Stimulated activated CD8-positive, alpha-beta memory T cell treated with anti-CD3 and anti-CD28 coated beads, Interleukin-4, amount 100 ng/mL, for 24 hours (primary cell): ENCODE data around the gene G6PC2.
A peak's percentile ranks its signal among the peaks of the same experiment; 100 is the strongest.
"Not testable (repeated sequence)": the region's sequence is repeated elsewhere in the genome, so short reads cannot be mapped to it uniquely, and the experiment has no call there.

Source experiments
- DNase-seq: peaks from one replicate; pipeline ENCODE4 v3.0.0-alpha.2; 2020; ENCODE audit warnings: low read depth

The G6PC2 gene, protein sequence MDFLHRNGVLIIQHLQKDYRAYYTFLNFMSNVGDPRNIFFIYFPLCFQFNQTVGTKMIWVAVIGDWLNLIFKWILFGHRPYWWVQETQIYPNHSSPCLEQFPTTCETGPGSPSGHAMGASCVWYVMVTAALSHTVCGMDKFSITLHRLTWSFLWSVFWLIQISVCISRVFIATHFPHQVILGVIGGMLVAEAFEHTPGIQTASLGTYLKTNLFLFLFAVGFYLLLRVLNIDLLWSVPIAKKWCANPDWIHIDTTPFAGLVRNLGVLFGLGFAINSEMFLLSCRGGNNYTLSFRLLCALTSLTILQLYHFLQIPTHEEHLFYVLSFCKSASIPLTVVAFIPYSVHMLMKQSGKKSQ

DNA sequence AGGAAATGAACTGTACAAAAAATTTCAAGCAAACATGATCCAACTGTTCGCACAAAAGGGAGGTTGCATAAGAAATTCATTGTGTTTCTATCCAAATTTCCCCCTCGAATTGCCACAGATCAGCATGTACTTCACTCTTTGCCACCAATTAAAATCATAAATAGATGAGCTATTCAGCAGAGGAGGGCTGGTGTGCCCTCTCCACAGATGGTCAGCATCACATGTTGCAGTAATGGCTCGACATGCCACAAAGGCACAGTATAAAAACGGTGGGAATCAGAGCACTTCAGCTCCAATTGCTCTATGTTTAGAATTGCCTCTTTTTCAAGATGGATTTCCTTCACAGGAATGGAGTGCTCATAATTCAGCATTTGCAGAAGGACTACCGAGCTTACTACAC, at the start of gene G6PC2:
Gene G6PC2 (plus strand): TSS at position 289 of the 400 bp plus-strand sequence. CDS start 41 bp downstream, at position 330.
- no peak for DNase-seq

DNA sequence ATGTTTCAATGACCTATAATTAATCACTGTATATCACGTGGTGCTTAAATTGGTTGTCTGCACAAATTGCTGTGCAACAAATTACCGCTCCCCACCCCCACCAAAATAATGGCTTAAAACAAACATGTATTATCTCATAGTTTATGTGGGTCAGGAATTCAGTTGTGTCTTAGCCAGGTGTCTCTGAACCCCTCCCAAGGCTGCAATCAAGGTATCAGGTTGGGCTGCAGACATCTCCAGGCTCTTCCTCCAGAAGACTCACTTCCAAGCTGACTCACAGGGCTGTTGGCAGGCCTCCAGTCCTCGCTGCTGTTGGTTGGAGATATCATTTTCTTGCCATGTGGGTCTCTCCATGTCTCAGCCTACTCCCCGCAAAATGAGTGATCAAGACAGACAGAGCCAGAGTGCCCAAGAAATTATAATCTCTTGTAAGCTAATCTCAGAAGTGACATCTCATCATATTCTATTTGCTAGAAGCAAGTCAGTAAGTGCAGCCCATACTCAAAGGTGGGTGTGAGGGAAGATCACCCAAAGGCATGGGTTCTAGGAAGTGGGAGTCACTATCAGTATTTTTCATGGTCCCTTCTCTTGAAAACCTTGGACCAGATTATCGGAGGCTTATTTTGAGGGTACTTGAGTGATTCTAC, 49.3 kb upstream of the G6PC2 start:
- DNase-seq = no peak

DNA sequence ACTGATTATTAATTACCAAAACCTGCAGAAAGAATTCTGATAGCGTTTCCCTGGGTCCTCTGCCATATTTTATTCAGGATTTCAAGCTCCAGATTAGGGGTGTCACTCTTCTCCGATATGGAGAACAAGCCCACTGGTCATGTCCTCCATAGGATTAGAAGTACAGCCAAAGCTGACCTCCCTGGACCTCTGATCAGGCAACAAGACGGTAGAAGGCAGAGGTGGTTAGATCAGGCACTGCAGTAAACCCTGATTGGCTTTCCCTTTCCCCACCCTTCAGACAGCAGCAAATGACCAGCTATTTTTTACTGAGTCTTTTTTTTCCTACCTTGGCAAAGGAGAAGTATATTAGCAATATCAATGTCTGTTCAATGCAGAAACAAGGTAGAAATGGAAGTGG, 48.6 kb upstream of the G6PC2 start:
- DNase-seq = no peak

DNA sequence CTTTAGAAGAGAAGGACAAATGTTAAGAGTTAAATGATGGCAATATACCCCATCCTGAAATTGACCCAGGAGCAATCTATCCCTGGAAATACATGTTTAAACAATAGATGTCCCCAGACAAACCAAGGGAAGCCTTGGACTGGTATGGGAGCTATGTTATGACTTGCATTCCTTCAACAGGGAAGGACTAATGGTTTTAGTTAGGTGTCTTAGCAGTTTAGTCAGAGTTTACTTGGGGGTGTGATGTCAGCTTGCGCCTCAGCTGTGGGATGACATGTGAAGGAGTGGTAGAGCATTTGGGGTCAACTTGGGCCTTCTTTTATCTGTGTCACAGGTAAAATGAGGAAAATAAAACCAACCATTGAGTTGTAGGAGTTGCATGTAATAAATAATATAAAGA, 47.6 kb upstream of the G6PC2 start:
- DNase-seq = no peak

DNA sequence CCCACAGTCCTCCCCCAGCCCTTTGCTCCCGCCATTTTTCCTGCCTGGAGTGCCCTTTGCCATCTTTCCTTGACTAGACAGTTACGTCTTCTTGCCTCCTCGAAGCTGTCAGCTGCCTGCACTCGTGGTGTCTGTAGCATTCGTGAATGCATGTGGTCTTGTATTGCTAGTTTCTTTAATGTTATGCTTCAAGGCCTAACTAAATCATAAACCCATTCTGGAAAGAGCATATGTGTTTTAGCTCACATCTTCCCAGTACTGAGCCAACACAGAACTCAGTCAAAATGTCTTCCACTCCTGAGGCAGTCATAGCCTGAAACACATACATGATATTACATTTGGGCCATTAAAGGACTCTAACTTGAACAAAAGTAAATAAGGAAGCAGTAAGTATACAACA, 46.4 kb upstream of the G6PC2 start:
- no peak for DNase-seq

DNA sequence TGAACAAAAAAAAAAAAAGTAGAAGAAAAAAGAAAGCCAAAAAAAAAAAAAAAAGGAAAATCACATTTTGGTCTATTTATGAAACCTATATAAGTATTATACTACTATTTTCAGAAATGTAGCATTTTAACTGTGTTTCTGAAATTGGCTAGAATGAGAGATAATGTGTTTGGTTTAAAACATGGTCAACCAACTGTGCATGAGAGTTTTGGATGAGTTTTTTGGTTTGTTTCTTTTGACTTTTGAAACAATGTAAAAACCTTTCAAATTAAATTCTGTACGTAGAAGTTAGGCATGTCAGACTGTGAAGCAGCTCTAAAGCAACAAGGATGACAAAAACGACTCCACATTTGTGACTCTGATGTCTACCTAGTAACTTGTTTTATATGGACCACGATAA, 45.5 kb upstream of the G6PC2 start:
- DNase-seq = no peak

DNA sequence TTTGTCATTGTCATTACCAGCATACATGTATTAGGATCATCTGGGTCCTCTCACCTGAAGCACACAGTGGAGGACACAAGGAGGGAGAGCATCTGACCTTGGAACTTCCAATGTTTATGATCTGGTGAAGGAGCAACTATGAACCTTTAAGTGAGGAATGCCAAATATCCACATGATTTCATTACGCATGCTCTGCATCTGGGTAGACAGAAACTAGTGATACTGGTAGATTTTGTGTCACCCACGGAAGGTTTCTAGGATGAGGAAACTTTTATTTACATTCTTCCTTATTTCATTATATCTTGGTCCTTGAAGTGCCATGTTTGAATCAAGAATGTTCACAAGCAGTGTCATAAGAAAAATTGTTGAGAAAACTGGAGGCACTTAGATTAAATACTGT, 42.9 kb upstream of the G6PC2 start:
- DNase-seq = no peak

DNA sequence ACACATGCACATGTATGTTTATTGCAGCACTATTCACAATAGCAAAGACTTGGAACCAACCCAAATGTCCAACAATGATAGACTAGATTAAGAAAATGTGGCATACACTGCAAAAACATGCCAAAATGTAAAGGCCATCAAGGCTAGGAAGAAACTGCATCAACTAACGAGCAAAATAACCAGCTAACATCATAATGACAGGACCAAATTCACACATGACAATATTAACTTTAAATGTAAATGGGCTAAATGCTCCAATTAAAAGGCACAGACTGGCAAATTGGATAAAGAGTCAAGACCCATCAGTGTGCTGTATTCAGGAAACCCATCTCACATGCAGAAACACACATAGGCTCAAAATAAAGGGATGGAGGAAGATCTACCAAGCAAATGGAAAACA, 33.9 kb upstream of the G6PC2 start:
- not testable (repeated sequence) for DNase-seq

DNA sequence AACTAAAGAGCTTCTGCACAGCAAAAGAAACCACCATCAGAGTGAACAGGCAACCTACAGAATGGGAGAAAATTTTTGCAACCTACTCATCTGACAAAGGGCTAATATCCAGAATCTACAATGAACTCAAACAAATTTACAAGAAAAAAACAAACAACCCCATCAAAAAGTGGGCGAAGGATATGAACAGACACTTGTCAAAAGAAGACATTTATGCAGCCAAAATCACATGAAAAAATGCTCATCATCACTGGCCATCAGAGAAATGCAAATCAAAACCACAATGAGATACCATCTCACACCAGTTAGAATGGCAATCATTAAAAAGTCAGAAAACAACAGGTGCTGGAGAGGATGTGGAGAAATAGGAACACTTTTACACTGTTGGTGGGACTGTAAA, 30.7 kb upstream of the G6PC2 start:
- not testable (repeated sequence) for DNase-seq

DNA sequence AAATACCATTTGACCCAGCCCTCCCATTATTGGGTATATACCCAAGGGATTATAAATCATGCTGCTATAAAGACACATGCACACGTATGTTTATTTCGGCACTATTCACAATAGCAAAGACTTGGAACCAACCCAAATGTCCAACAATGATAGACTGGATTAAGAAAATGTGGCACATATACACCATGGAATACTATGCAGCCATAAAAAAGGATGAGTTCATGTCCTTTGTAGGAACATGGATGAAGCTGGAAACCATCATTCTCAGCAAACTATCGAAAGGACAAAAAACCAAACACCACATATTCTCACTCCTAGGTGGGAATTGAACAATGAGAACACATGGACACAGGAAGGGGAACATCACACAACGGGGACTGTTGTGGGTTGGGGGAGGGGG, 30.3 kb upstream of the G6PC2 start:
- DNase-seq = not testable (repeated sequence)

DNA sequence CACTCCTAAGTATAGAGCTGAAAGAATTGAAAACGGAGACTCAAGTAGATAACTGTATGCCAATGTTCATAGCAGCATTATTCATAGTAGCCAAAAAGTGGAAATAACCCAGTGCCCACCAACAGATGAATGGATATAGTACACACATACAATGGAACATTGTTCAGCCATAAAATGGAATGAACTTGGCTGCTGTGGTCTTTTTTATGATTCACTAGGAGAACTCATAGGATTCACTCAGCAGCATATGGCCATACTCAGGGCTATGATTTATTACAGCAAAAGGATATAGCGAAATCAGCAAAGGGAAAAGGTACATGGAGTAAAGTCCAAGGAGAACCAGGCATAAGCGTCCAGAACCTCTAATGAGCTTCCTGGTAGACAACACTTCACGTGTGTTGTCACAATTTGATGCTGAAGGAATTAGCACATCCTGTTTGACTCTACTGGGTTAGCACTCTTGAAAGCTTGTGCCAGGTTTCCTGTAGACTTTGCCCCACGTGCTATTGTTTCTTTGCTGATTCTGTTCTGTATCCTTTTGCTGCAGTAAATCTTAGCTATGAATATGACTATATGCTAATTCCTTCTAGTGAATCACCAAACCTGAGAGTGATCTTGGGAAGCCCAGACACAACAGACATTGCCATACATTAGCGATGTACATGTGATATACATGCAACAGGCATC, 26.6 kb upstream of the G6PC2 start:
- no peak for DNase-seq

DNA sequence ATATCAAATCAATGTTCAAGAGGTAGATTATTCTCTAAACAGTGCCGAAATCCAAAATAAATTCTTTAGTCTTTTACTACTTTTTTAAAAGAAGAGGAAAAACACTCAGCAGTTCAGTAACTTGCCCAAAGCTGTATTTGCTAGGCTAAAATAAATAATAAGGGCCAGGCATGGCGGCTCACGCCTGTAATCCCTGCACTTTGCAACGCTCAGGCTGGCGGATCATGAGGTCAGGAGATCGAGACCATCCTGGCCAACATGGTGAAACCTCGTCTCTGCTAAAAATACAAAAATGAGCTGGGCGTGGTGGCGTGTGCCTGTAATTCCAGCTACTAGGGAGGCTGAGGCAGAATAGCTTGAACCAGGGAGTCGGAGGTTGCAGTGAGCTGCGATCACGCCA, 18.9 kb upstream of the G6PC2 start:
- not testable (repeated sequence) for DNase-seq

DNA sequence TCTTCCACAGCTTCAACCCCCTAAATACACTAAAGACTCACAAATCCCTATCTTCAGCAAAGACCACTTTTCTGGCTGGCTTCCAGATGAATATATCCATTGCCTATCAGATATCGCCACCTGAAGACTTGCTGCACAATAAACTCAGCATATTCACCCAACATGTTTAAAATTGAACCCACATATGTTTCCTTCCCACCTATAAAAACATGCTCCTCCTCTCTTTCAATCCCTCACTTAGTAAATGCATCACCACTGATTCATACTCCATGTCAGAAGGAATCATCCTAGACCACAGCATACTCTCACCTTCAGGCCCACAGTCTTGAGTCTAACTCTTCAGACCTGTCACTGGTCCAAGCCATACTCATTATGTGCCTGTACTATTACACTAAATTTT, 16.1 kb upstream of the G6PC2 start:
- no peak for DNase-seq

DNA sequence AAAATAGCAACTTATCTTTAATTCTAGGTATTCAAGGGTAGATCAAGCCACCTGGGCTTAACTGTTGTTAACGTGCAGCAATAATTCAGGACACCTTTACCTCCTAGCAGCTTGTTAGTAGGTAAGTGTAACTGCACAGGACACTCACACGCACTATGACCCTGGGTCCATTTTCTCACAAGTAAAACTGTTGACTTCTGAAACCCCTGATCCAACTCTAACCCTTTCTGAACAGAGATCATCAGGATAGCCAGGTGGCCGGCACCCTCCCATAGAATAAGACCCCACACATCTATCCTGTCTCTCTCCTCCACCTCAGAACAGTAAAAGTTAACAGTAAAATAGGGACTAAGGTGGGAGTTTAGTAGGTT, 11.5 kb upstream of the G6PC2 start:
- no peak for DNase-seq

DNA sequence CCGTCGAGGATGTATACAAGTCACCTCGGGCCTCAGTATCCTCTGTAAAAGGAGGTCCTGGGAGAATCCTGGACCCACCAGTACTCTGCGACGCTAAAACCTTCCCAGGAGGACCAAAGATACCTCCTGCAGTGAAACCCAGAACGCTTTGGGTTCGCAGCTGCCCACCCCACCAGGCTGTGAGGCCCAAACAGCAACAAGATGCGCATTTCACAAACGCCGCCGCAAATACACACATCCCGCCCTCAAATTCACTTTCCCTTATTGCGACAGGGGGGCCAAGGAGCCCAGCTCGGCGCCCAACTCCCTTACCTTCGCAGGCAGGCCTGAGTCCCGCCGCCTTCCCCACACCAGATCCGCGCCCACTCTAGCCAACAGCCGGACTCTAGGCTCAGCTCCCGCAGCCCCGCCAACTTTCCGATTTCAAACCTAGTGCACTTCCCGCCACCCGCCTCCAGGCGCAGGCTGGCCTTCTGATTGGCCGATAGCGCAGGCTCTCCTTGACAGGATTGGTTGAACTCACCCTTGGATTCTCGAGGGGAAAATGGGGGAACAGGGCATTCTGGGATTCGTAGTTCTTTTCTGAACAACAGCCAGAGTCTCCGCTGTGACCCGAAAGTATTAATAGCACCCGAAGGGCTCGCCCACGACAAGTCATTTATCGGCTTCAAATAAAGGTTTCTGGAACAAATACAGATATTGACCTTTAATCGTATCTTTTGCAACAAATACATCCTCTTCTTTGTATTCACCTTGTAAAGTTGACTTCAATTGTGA, 10.9 kb upstream of the G6PC2 start, which contains the start of gene SPC25:
Gene SPC25 (minus strand): TSS at position 425 of the 777 bp plus-strand sequence. CDS start 911 bp downstream, outside the sequence.
- DNase-seq = peak; percentile 76

DNA sequence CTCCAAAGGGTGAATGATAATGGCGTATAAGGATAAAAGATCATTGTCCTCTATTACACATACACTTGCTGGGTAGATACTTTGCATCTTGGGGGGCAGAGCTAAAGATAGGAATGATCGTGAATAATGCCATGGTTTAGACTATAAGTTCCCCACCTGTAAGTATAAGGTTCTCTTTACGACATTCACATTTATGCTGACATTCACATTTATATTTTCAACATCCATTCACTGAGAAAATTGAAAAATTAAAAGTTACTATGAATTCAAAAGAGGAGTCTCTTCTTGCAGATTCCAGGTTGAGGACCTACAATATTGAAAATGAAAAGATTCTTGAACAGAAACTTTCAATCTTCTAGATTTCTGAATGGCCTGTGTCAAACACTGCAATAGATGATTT, 8.8 kb upstream of the G6PC2 start:
- DNase-seq = no peak

DNA sequence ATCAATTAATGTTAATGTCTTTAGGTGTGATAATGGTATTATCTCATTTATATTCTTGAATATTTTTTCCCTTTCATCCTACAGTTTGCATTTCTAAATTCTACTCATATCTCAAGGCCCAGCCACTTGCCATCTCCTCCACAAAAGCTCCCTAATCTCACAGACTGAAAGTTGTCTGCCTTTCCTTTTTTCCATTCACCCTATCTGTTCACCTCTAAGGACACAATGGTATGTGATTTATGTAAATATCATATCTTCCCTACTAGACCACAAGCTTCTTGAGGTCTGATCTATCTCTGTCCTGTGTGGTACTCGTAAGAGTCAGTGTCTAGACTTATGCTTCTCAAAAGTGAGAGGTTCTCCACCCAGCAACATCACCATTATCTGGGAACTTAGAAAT, 7.0 kb upstream of the G6PC2 start:
- no peak for DNase-seq

DNA sequence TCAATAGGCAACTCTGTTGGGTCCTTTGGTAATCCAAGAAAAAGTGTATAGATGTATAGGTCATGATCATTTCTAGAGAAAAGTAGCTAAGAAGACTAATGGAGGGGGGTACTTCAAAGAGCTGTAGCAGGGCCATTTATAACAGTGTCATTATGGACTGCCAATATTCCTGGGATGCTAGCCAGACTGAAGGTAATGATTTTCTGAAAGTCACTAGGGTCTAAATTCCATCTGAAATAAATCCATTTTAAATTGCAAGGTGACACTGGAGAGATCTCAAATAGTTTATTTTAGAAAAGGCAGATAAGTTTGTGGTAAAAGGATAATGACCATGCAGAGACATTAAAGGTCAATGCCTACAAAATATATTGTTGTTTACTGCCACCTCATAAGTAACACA, 6.4 kb upstream of the G6PC2 start:
- DNase-seq = no peak

DNA sequence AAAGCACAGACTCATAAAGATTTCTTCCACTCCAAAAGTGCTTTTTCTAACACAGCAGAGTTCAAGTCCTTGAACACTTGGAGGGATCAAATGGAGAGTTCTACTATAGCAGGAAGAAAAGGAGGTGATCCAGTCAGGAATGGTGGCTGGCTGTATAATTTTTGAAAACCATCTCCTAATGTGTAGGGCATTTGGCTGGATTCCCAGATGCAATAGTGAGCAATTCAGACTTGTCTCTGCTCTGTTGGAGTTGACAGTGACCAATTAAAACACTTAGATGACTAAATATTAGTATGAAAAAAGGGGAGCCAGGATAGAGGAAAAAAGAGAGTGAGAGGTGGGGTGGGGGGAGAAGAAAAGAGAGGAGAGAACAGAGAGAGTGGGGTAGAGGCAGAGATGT, 5.3 kb upstream of the G6PC2 start:
- no peak for DNase-seq

DNA sequence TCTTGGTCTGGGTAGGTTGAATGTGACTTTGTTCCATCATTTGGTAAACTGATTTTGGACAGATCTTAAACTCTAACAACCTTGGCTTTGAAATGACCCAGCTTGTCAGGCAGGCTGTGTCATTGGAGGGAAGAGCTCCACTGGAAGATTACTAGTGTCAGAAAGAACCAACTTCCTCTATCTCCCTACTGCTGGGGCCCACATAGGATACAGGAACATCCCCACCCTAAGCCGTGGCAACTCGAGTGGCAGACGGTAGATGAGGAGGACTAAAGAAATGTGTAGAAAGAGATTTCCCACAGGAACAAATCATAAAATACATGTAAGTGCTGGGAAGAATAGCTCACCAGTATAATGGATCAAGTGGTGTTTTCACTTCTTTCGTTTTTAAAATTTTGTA, 4.3 kb upstream of the G6PC2 start:
- no peak for DNase-seq

DNA sequence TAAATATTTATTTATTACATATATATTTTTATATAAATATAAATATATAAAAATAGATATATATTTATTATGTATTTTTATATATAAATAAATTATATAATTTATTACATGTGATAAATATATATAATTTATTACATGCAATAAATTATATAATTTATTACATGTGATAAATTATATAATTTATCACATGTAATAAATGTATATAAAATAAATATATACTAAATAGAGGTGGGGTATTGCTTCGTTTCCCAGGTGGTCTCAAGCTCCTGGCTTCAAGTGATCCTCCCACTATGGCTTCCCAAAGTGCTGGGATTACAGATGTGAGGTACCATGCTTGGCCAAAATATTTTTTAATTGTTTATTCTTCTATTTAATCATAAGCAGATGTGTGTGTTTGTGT, 3.6 kb upstream of the G6PC2 start:
- no peak for DNase-seq

DNA sequence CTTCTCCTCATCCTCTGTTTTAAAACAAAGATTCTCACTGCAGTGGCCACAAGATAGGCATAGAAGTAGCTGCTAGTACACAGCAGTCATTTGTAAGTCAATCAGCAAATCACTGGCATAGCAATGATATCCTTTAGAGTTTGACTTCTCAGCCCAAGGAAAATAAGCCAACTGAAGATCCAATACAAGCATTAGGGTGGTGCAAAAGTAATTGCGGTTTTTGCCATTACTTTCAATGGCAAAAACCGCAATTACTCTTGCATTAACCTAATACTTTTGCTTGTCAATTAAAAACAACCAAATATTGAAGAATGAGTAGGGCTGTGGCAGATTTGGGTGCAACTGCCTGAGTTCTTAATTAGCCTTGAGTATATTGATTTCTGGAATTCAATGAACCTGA, 2.8 kb downstream of the G6PC2 start:
- no peak for DNase-seq
